NB4 (cell line): Measurements from ENCODE around the gene BCL2.

ENCODE experiments used
- DNase-seq: peaks from one replicate; pipeline ENCODE4 v3.0.0; 2010; ENCODE audit warnings: low read depth
- H3K4me3 ChIP-seq: one replicate; pipeline ENCODE4 v1.5.1; 2011; ENCODE audit warnings: mild to moderate bottlenecking, low read depth, low read length, moderate library complexity
- CTCF ChIP-seq: IDR thresholded peaks from one replicate; pipeline ENCODE4 v1.5.1; 2012; ENCODE audit warnings: low read depth, low read length
- MAX ChIP-seq: IDR thresholded peaks from 2 replicates; pipeline ENCODE4 v1.6.1; 2011; ENCODE audit warnings: low read depth, low read length
- MYC ChIP-seq: IDR thresholded peaks from 2 replicates; pipeline ENCODE4 v1.6.1; 2011; ENCODE audit warnings: low read depth, low read length
- POLR2A ChIP-seq: IDR thresholded peaks from 2 replicates; pipeline ENCODE4 v1.6.1; 2011; ENCODE audit warnings: mild to moderate bottlenecking; ENCODE audit not compliant: insufficient read length; ENCODE audit errors: extremely low read depth

The BCL2 gene

GRCh38 chr18:63140038-63140450 is 179.5 kb downstream of the BCL2 start:
- H3K4me3 ChIP-seq, result no peak overlapping the region
- TF ChIP-seq MAX (no peak), POLR2A (no peak), CTCF (no peak), MYC (no peak)
- no peak for DNase-seq

GRCh38 chr18:63138436-63139340 is 180.9 kb downstream of the BCL2 start:
- H3K4me3 ChIP-seq, result no peak overlapping the region
- no peak for DNase-seq
- TF ChIP-seq CTCF (no peak), POLR2A (no peak), MYC (no peak), MAX (no peak)

GRCh38 chr18:63137999-63138435 is 181.6 kb downstream of the BCL2 start:
- no peak overlapping the region for H3K4me3 ChIP-seq

GRCh38 chr18:63135101-63135500 is 184.5 kb downstream of the BCL2 start:
- no peak for TF ChIP-seq POLR2A
- no peak for TF ChIP-seq MYC
- TF ChIP-seq CTCF, result no peak
- no peak for TF ChIP-seq MAX
- no peak overlapping the region for H3K4me3 ChIP-seq
- DNase-seq, result no peak

More at GRCh38 chr18:63137999-63138435, 181.6 kb downstream of the BCL2 start:
- DNase-seq, result no peak
- no peak for TF ChIP-seq MYC
- no peak for TF ChIP-seq MAX
- no peak for TF ChIP-seq CTCF
- TF ChIP-seq POLR2A, result no peak

- no peak for DNase-seq
- no peak overlapping the region for H3K4me3 ChIP-seq
- no peak for TF ChIP-seq MYC
- TF ChIP-seq POLR2A, result no peak
Measured at GRCh38 chr18:63132819-63133200, 186.8 kb downstream of the BCL2 start.

GRCh38 chr18:63131959-63132818 is 187.4 kb downstream of the BCL2 start:
- no peak for DNase-seq
- TF ChIP-seq MAX (no peak), CTCF (no peak), MYC (no peak), POLR2A (no peak)
- H3K4me3 ChIP-seq, result no peak overlapping the region
